Stimulated activated CD8-positive, alpha-beta memory T cell treated with anti-CD3 and anti-CD28 coated beads, Interleukin-15, amount 100 ng/mL, for 1 hour (primary cell): Measurements from ENCODE around the gene CKAP4.
A peak's percentile ranks its signal among the peaks of the same experiment; 100 is the strongest.
"Not testable (repeated sequence)": the region's sequence is repeated elsewhere in the genome, so short reads cannot be mapped to it uniquely, and the experiment has no call there.

ENCODE experiments used
- DNase-seq: peaks from one replicate; pipeline ENCODE4 v3.0.0-alpha.2; 2020; ENCODE audit warnings: low read depth

CKAP4 gene, protein sequence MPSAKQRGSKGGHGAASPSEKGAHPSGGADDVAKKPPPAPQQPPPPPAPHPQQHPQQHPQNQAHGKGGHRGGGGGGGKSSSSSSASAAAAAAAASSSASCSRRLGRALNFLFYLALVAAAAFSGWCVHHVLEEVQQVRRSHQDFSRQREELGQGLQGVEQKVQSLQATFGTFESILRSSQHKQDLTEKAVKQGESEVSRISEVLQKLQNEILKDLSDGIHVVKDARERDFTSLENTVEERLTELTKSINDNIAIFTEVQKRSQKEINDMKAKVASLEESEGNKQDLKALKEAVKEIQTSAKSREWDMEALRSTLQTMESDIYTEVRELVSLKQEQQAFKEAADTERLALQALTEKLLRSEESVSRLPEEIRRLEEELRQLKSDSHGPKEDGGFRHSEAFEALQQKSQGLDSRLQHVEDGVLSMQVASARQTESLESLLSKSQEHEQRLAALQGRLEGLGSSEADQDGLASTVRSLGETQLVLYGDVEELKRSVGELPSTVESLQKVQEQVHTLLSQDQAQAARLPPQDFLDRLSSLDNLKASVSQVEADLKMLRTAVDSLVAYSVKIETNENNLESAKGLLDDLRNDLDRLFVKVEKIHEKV

GRCh38 chr12:106247674-106248311, at the start of gene CKAP4:
TSS of gene CKAP4 (minus strand) at chr12:106248020. CDS start at chr12:106247851, 169 bp downstream.
- DNase-seq = no peak

GRCh38 chr12:106297075-106297474, 49.3 kb upstream of the CKAP4 start:
- no peak for DNase-seq

DNA sequence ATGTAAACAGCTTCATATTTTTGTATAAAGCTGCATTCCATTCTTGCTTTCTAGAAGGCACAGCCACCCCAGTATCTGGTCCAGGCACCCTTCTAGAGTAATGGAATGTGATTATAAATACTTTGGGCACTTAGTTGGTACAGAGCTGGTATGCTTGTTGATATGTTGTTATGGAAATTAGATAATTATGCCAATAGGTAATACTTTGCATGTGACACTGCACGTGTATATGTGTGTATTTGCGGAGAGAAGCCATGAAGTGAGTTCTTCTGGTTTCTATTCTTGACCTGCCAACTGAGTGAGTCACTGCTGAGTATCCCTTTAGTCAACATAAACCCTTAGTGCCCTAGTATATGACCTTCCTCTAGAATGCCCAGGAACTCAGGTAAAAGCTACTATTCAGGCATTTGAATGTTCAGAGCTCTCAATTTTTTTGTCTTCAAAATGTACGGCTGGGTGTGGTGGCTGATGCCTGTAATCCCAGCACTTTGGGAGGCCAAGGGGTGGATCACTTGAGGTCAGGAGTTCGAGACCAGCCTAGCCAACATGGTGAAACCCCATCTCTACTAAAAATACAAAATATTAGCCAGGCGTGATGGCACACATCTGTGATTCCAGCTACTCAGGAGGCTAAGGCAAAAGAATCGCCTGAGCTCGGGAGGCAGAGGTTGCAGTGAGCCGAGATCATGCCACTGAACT, 48.5 kb upstream of the CKAP4 start:
- DNase-seq = no peak

DNA sequence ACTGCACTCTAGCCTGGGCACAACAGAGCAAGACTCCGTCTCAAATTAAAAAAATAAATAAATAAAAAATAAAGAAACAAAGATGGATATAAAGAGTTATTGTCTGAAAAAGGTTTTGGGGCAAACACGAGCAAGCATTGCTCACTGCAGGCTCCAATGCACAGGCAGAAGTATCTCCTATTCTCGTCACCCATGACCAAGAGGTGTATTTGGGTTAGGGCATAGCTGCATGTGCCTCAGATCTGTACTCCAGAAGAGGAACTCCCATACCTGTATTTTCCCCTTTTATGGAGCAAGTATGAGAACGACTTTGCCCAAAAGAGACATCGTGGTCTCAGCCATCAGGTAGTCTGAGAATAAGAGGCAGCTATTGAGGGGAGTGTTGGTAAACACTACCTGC, 44.5 kb upstream of the CKAP4 start:
- no peak for DNase-seq

- no peak for DNase-seq
Observed at GRCh38 chr12:106291342-106291741, 43.5 kb upstream of the CKAP4 start.

- no peak for DNase-seq
Observed at GRCh38 chr12:106290666-106291065, 42.8 kb upstream of the CKAP4 start.

- no peak for DNase-seq
Observed at GRCh38 chr12:106289196-106289681, 41.4 kb upstream of the CKAP4 start.

- no peak for DNase-seq
Observed at GRCh38 chr12:106288494-106289195, 40.8 kb upstream of the CKAP4 start.

- DNase-seq = no peak
Observed at GRCh38 chr12:106288101-106288493, 40.3 kb upstream of the CKAP4 start.

DNA sequence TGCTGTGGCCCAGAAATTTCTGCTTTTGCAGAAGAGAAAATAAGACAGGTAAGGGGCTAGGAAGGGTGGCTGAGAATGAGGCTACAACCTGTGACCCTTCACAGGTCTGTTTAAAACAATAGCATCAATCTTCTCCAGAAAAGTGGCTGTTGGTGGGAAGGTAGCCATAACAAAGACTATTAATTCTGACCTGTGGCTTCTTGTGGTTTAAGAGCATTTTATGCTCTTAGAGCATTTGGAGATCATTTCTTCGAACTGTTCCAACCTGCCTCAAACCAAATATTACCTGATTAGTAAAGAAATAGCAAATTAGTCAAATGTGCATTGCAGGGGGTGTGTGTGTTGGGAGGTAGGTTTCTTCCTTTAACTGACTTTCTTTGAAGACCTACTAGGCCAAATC, 39.5 kb upstream of the CKAP4 start:
- no peak for DNase-seq

GRCh38 chr12:106286576-106287162, 38.8 kb upstream of the CKAP4 start:
- DNase-seq = not testable (repeated sequence)

- DNase-seq = no peak
Observed at GRCh38 chr12:106285982-106286381, 38.2 kb upstream of the CKAP4 start.

DNA sequence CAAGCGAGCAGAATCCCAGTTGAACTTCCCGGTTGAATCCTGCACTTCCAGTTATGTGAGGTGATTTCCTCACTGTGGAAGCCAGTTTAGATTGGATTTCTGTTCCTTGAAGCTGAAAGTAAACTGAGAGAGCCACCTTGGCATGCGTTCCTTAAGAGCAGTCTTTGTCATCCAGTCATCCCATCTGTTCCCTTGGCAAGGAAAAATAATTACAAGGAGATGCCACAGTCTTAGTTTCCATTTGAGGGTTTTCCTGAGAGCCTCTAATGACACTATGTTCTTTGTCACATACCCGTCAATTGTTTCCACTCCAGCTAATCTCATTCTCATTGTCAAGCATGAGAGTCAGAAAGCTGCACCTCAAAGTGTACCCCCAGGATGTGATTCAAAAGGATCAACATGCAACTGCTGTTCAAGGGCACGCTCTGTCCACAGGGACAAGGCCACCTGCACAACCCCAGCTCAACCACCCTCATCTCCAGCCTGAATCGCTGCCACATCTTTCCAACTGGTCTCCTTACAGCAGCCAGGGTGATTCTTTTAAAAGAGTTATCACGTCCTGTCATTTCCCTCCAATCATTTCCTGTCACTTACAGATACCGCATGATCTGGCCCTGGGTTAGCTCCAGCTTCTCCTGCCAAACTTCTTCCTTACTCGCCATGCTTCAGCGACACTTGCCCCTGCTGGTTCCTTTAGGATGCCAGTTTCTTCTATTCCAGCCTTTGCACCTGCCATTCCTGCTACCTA, 36.7 kb upstream of the CKAP4 start:
- DNase-seq = no peak

DNA sequence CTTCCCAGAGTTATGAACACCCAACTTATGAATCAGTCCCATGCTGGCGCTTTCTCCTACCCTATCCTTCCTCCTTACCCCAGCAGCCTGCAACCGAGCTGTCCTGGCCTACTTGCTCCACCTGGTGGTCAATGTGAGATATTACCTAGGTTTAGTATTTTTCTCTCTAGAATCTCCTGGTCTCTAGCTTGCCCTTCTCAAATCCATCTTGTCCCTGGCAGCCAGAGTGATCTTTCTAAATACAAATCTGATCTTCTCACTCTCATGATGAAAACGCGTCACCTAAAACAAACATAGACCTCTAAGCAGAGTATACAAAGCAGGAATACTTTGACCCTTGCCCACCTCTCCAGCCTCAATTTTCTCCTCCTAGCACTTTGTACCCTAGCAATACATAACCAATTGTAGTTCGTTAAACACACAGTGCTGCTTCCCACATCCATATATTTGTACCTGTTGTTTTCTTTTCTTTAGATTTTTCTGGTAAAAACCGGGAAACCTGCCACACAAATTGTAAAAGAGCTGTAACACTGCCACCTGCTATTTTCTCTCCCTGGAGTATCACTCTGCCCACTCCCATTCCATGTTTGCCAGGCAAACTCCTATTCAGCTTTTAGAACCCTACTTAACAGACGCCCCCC, 34.8 kb upstream of the CKAP4 start:
- DNase-seq = peak; percentile 23

GRCh38 chr12:106281804-106282203, 34.0 kb upstream of the CKAP4 start:
- DNase-seq = no peak

DNA sequence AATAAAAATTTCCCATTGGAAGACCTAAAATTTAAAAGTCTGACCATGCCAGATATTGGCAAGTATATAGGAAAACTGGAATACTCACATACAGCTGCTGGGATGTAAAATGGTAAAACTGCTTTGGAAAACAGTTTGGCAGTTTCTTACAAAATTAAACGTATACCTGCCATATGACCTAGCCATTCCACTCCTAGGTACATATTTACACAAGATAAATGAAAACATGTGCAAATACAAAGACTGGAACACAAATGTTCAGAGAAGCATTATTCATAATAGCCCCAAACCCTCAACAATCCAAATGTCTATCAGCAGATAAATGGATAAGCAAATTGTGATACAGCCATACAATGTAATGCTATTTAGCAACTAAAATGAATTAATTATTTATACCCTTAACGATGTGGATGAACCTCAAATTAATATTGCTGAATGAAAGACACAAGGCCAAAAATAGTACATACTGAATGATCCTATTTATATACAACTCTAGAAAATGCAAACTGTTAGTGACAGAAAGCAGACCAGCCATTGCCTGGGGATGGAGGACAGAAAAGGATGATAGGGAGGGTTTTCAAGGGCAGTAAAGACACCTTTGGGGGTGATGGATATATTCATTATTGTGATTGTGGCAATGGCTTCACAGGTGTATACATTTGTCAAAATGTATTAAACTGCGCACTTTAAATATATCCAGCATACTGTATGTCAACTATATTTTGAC, 33.4 kb upstream of the CKAP4 start:
- DNase-seq = no peak

GRCh38 chr12:106280106-106280505, 32.3 kb upstream of the CKAP4 start:
- DNase-seq = no peak

- DNase-seq = no peak
Observed at GRCh38 chr12:106276032-106276740, 28.4 kb upstream of the CKAP4 start.

GRCh38 chr12:106275458-106275857, 27.6 kb upstream of the CKAP4 start:
- DNase-seq = no peak
